ENCODE results near the gene PRUNE2.
A peak's percentile ranks its signal among the peaks of the same experiment; 100 is the strongest.
"Not testable (repeated sequence)": the region's sequence is repeated elsewhere in the genome, so short reads cannot be mapped to it uniquely, and the experiment has no call there.

PRUNE2 gene

DNA sequence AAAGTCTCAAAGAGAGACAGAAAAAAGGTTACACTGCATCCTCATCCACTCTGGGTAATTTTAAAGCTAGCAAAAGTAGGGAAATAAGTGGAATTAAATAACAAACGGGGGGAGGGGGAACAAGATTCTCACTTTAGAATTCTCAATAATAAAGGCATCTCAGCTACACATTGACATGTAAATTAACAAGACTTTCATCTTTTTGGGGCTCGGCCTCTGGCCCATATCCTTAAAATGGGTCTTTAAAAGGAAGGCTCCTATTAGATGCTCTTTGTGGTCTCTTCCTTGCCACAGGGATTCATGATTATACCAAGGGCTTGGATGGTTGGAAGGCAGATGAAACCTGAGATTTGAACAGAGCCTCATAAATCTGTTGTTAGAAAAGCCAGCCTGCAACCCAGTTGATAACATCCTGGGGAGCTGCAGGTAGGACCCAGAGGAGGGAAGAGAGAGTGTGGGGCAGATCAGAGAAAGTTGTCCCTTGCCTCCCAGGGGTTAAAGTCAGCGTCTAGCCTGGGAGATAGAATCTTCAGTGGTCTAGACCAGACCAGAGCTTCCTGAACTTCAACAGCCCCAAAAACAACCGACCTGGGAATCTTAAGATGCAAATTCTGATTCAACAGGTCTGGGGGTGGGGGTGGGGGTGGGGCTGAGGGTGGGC is 311.0 kb downstream of the PRUNE2 start:
- Histone ChIP-seq H3K4me3 (no peak overlapping the region), H3K27ac (no peak overlapping the region)

DNA sequence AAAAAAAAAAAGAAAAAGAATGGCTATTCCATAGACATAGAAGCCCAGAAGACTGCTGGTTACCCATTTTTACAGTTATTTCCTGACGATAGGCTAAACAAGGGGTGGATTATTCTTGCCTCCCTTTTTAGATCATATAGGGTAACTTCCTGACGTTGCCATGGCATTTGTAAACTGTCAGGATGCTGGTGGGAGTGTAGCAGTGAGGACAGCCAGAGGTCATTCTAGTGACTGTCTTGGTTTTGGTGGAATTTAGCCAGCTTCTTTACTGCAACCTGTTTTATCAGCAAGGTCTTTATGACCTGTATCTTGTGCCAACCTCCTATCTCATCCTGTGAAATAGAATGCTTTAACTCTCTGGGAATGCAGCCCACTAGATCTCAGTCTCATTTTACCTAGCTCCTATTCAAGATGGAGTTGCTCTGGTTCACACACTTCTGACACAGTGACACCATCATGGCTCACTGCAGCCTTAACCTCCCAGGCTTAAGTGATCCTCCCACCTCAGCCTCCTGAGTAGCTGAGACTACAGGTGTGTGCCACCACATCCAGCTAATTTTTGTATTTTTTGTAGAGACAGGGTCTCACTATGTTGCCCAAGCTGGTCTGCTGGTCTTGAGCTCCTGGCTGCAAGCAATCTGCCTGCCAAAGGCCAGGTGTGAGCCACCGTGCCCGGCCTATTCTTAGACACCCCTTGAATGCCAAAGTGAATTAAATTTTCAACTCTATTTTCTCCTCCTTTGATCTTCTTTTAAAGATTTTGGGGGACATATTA is 311.8 kb downstream of the PRUNE2 start:
- H3K27ac ChIP-seq: not testable (repeated sequence)

DNA sequence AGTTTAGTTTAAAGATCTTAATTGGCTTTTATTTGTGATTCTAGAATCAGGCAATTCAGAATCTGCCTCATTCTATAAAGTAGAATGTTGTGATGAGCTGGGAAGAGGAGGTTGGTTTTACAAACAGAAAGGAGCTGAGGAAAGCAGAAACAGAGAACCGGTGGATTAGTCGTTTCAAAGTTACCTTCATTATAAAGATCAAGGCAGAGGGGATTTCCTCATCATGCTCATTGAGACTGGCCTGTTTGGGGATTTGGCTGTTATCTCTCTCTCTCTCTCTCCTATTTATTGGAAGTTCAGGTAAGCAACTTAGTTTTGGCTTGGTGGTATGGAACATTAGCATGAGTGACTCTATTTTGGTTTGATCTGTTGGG is 313.0 kb downstream of the PRUNE2 start:
- Histone ChIP-seq H3K27ac (peak overlapping the region in 3 of 21 experiments; percentile 54 to 77 (median 55)), H3K4me3 (no peak overlapping the region)

More for the DNA sequence above, 311.8 kb downstream of the PRUNE2 start:
- not testable (repeated sequence) for H3K4me3 ChIP-seq

DNA sequence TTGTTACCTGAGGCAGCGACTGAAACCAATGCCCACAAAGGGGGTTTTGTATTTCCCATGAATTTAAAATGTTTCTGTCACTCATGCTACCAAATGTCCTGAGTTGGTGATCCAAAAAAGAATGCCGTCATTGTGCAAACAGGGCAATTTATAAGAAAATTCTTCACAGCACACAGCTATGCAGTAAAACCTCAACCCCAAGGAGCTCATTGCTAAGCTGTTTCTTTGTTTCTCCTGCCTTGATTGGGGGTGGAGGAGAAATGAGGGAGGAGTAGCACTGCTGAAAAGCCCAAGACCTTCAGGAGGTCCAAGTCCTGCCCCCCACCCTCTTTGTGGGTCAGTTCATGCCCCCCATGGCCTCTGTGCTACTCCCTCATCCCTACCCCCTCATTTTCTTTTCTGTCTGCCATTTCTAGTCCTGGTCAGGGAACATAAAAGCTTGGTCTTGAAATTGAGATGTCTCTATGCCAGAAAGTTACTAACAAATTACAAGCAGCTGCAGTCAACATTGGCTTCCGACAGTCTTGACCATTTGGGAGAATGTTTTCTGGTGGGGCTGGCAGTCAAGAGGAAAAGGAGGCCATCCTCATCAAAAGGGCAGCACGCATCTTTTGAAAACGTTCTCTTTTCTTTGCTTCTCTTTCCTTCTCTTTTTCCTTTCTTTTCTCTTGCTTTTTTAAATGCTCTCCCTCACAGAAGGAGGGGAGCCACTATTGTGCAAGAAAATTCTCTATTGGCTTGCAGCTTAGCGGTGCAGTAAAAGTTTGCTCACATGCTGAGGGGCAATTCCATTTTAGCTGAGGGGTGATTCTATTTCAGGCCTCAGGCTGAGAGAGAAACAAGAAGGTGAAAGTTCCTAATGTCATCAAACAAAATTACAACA is 313.6 kb downstream of the PRUNE2 start:
- Histone ChIP-seq H3K27ac (peak overlapping the region in 7 of 21 experiments; percentile 5 to 77 (median 46)), H3K4me3 (no peak overlapping the region)

DNA sequence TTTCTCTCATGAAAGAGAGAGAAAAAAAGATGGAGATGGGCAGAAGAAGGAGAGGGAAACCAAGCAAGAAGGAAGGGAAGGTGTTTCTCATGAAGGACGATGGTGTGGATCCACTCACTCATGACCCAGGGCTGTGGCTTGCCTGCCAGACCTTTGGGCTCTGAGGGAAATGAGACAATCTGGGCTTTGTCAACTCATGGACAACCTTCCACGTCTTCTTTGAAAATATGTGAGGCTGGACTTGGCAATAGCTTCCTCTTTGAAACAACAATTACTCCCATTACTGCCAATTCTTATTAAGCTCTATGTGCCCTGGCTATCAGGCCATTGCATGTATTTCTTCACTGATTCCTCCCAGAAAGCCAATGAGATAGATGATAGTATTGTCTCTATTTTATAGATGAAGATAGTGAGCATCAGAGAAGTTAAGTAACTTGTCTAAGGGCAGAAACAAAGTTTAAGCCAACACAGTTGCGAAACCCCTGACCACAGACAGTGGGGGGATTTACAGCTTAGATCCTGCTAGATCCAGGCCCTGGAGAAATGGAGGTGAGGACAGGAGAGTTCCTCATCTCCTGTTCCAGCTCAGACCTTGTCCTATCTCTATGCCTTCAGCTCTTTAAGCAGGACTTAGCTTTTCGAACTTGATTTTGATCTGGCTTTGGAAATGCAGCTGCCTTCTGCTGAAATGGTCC is 314.5 kb downstream of the PRUNE2 start:
- peak overlapping the region in 6 of 21 experiments; percentile 8 to 77 (median 50) for H3K27ac ChIP-seq
- no peak overlapping the region for H3K4me3 ChIP-seq

DNA sequence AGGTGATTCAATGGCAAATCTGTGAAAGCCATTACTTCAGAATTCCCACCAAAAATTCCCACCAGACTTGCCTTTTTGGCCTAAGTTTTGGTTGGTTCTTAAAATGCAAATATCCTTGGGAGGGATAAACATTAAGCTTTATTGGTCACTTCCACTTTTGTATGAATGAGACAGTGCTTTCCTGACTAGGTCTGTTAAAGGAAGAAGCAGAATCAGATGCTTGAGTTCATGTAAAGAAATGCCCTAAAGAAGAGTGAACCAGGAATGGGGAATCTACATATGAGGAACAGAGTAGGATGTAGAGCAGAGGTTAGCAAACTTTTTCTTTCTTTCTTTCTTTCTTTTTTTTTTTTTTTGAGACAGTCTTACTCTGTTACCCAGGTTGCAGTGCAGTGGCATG is 317.6 kb downstream of the PRUNE2 start:
- no peak overlapping the region for H3K4me3 ChIP-seq
- H3K27ac ChIP-seq: no peak overlapping the region

DNA sequence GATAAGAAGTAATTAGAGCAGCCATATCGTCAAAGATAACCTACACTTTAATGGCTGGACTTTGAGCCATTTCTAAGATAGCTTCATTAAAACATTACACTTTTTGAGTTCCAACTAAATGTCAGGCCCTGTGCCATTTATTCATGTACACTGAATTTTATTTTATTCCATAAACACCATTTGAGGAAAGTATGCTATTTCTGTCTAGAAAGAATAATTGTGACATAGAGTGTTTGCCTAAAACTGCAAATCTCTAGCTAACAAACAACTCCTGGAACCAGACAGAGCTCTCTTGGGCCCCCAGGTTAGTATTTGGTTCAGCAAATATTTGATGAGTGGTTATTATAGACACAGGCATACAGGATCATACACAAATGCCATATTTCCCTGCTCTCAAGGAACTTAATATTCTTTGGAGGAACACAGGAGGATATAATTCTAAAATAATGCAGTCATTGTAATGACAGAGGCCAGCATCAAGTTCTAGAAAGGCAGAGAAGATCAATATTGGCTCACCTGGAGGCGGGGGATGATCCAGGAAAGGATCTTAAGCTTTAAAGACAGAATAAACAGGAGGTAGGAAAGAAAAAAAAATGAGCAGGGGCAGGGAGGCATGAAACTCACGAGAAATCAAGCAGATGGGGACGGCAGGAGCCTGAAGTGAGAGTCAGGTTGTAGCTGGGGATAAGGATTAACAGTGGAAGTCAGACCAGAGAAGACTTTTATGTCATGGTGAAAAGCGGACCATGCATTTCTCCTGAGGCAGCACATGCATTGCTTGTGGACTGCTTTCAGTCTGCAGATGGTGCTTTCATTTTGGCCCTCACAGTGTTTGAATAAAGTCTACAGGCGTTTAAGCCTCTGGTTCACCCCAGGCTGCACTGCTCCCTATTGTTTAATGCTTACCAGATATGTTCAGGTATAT is 319.3 kb downstream of the PRUNE2 start:
- no peak overlapping the region for H3K27ac ChIP-seq
- H3K4me3 ChIP-seq: no peak overlapping the region

DNA sequence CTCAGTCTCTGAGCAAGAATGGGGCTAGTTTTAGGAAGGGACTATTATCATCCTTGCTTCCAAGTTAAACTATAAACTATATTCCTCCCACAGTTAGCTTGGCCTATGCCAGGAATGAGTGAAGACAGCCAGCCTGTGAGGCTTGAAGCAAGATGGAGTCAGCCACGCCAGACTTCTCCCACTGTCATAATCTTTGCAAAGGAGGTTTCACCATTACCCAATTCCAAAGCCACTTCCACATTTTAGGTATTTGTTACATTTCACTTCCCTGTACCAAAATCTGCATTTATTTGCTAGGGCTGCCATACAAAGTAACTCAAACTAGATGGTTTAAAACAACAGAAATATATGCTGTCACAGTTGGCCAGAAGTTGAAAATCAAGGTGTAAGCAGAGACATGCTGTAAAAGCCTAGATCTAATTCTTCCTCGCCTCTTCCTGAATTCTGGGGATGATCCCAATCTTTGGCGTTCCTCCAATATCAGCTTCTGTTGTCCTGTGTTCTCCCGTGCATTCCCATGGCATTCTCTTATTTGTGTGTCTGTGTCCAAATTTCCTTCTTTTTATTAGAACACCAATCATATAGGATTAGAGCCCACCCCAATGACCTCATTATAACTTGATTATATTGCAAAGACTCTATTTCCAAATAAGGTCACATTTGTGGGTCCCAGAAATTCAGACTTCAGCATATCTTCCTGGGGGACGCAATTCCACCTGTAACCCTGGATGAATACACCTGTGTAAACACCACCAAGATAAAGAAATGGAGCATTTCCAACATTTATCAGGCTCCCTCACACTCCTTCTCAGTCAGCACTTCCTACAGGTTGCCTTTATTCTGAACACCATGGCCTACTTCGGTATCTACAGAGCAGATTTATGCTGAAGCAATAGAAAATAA is 320.2 kb downstream of the PRUNE2 start:
- H3K27ac ChIP-seq: peak overlapping the region in 3 of 21 experiments; percentile 5 to 51 (median 29)

DNA sequence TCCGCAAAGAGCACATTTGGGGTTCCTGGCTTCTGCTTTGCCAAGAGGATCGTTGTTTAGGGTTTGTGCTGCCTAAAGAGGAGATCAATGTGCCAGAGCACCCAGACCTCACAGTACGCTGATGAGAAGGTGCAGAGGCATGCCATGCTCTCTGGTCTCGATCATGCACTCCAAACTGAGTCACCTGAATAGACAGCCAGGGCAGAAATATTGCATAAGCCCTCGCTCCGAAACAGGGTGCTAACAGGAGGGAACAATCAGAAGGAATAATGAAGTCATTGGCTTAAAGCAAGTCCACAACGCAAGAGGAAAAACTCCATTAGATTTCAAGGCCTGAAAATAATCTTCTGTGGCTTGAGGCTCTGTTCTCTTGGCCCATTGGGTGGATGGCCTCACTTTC is 322.7 kb downstream of the PRUNE2 start:
- Histone ChIP-seq H3K4me3 (no peak overlapping the region), H3K27ac (no peak overlapping the region)

More for the DNA sequence above, 320.2 kb downstream of the PRUNE2 start:
- H3K4me3 ChIP-seq: no peak overlapping the region

DNA sequence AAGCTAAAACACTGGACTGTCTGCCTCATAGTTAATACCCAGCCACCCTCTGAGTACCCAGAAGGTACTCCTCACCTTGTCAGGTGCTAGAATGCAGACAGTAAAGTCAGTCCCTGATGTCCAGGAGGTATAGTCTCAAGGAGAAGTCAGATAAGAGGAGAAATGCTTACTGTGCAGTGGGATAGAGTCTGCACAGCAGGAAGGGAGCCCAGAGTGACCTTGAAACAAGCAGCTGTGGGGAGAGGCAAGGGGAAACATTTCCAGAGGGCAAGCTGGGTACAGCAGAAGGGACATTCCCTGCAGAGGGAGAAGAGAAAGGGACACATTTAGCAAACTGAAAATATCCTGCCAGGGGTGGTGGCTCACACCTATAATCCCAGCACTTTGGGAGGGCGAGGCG is 324.2 kb downstream of the PRUNE2 start:
- no peak overlapping the region for H3K4me3 ChIP-seq
- no peak overlapping the region for H3K27ac ChIP-seq

DNA sequence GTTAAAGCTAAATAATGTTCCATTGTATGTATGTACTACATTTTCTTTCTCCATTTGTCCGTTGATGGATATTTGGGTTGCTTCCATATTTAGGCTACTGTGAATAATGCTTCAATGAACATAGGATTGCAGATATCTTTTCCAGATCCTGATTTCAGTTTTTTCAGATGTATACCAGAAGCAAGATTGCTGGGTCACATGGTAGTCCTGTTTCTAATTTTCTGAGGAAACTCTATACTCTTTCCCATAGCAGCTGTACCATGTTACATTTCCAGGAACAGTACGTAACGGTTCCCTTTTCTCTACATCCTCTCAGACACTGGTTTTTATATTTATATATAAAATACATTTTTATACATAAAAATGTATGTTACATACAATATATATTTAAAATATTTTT is 325.1 kb downstream of the PRUNE2 start:
- Histone ChIP-seq H3K27ac (no peak overlapping the region), H3K4me3 (no peak overlapping the region)

DNA sequence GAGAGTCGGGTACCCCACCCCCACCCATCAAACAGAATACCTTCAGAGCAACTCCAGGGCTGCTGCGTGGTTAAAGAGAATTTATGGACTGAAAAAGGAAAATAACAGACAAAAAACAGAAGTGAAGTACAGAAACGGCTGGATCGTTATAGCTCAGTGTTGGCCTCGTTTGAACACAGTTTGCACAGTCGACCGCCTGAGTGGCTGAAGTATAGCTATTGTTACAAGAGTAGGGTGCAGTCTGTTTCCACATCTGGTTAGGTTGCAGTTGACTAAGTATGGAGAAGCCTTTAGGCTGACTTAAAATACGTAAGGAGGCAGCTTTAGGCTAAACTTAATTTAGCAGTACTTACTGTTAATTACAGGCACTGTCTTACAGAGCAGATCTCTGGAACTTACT is 325.7 kb downstream of the PRUNE2 start:
- H3K27ac ChIP-seq: no peak overlapping the region
- H3K4me3 ChIP-seq: no peak overlapping the region

DNA sequence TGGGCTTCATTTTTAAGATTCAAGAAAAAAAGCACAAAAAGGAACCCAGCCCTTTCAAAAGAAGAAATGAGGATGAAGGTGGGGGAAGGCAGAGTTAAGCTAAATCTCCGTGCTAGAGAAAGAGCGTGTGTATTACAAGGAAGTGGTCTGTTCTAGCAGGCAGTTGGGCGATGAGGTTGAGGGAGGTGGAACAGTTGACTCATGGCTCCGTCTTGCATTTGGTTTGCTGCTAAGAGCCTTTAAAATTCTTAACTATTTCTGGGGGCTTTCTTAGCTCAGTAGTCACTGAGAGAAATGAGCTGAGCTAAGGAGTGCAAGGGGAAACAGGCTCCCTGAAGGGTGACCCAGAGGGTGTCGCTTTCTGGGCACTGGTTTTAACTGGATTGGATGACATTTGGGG is 329.6 kb downstream of the PRUNE2 start:
- Histone ChIP-seq H3K27ac (peak overlapping the region in 8 of 21 experiments; percentile 15 to 78 (median 43)), H3K4me3 (no peak overlapping the region)

DNA sequence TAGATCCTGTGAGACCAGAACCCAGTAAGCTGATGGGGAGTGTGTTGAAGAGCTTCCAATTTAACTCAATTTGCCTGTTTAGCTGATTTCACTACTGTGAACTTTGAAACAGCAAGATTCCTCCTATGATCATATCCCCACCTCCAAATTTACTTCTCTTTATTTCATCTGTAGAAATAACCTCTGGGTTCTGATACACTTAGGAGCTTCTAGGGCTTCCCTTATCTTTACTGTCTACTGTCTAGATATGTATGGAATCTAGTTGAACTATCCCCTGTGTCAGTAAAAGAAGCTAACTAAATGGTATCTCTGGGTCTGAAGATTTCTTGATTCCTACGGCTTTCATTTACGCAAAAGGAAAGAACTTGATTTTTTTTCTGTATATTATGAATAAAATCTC is 330.2 kb downstream of the PRUNE2 start:
- Histone ChIP-seq H3K27ac (peak overlapping the region in 9 of 21 experiments; percentile 15 to 78 (median 29)), H3K4me3 (no peak overlapping the region)

DNA sequence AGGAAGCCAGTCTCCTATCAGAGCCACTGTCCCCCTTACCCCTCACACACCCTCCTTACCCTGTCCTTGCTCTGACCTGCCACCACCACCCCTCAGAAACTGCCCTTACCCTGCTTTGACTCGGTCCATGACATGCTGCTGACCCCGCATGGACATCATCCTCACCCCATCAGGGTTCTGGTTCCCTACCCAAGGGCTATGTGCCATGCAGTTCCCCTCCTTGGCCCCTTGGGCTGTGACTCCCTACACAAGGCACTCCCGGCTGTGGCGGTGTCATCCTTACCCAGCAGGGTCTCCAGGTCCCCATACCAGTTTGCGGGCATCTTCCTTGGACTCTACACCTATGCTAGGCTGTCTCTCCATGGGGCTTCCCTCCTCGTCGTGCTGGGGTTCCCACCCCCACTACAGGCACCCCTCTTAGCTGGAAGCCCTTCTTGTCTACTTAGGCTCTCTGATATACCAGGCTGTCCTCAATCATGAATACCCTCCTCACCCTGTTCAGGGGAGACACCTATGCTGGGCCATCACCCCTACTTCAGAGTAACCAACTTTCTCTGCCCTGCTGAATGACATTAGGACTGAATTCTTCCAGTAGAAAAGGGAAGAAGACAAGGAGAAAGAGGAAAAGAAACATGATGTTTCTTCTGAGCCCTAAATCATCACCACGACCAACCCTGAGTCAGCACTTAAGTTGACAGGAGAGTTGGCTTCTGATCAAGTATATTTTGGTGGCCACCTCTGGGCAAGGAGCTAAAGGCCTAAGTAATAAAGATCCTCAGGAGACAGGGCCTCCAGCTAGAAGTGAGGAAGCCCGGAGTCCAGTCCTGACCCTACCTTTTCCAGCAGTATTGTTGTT is 331.8 kb downstream of the PRUNE2 start:
- Histone ChIP-seq H3K27ac (peak overlapping the region in 4 of 21 experiments; percentile 9 to 78 (median 40)), H3K4me3 (no peak overlapping the region)

DNA sequence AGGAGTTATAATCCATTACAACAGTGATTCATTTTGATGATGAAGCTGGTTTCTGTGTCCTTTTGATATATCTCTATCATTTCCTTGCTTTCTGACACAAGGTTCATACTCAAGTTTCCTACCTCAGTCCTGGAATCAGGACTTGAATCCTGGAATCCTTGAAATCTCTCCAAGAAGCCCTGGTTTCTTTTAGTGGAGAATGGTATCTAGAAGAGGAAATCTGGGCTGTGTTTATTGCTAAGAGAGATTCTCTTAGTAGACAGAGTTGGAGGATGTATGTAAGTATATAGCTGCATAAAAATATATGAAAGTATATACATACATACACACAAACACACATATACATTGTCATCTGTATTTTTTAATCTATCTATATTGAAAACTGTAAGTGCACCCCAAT is 332.5 kb downstream of the PRUNE2 start:
- H3K4me3 ChIP-seq: no peak overlapping the region
- H3K27ac ChIP-seq: peak overlapping the region in 2 of 21 experiments; percentile 64 to 78

DNA sequence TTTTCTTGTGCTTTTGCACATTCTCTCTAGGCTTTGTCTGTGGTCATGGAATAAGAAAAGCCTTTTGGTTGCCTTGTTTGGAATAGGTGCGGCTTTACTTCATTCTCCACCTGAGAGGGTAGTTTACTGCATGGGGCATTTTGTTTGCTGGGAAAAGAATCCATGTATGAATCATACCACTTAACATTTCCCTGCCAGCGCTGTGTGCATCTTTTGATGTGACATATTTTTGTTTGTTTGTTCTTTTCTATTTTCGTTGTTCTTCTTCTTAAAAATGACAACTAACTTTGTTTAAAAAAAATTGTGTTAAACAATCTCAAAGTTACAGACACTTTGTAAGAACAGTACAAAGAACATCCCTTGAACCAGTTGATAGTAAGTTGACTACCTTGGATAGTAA is 333.8 kb downstream of the PRUNE2 start:
- Histone ChIP-seq H3K4me3 (peak overlapping the region in 3 of 7 experiments; percentile 24 to 52 (median 34)), H3K27ac (peak overlapping the region in 4 of 21 experiments; percentile 22 to 79 (median 68))

Measured in skin epidermis (tissue), 12 donors.